SK-N-SH (cell line): ENCODE data around the gene MIPEP. TPM values are rescaled to one million over a fixed set of nuclear protein-coding genes. Genes with fewer than 3 reads are reported as not detected.

Experiments used
- CTCF ChIA-PET: fragments of 300-600, 350-600 bp; formaldehyde crosslinking; extraction: SDS; loops from one replicate; lab custom pipeline; 2021; lab: Yijun Ruan, JAX
- POLR2A ChIA-PET: fragments of 350-600 bp; sonication (Branson Sonifier 250); formaldehyde crosslinking; extraction: SDS; loops from one replicate; lab custom pipeline; 2020; ENCODE audit warnings: antibody characterized with exemption, inconsistent platforms; lab: Yijun Ruan, JAX
- DNase-seq: peaks from one replicate; pipeline ENCODE4 v3.0.0; 2012
- H2AFZ ChIP-seq: fragments of 200-600 bp; sonication (generic); 2 replicates; pipeline ENCODE4 v1.8.1; 2016; ENCODE audit warnings: antibody characterized with exemption, mild to moderate bottlenecking, low read depth
- H3F3A ChIP-seq: fragments of 200-600 bp; sonication (generic); replicated peaks from 2 replicates; pipeline ENCODE3; 2016; ENCODE audit warnings: antibody characterized with exemption, mild to moderate bottlenecking; ENCODE audit not compliant: insufficient read depth
- H3K27ac ChIP-seq, 2 experiments: fragments of 200-500 bp in 1 of 2; fragments of 200-600 bp in 1 of 2; sonication (Bioruptor generic) in 1 of 2; sonication (generic), shearing (Covaris generic) in 1 of 2; 2 replicates each; pipeline versions ENCODE4 v1.5.1 to v1.6.1; 2014 to 2016; ENCODE audit warnings: low read depth in 2 of 2, inconsistent platforms in 1 of 2, low read length in 1 of 2, mild to moderate bottlenecking in 1 of 2, mixed read lengths in 1 of 2
- H3K27me3 ChIP-seq: fragments of 200-600 bp; sonication (generic), shearing (Covaris generic); 2 replicates; pipeline ENCODE4 v1.6.1; 2016; ENCODE audit warnings: mixed run types; ENCODE audit not compliant: insufficient read depth
- H3K36me3 ChIP-seq, 2 experiments: fragments of 200-500 bp in 1 of 2; fragments of 200-600 bp in 1 of 2; sonication (Bioruptor generic) in 1 of 2; sonication (generic) in 1 of 2; replicated peaks in 1 of 2; 2 replicates each; pipeline versions ENCODE3 to v1.5.1; 2014 to 2016; ENCODE audit warnings: low read length in 1 of 2, mild to moderate bottlenecking in 1 of 2; ENCODE audit not compliant: insufficient read depth in 2 of 2, control insufficient read depth in 1 of 2
- H3K4me1 ChIP-seq, 2 experiments: fragments of 200-500 bp in 1 of 2; fragments of 200-600 bp in 1 of 2; sonication (Bioruptor generic) in 1 of 2; sonication (generic), shearing (Covaris generic) in 1 of 2; 2 replicates each; pipeline versions ENCODE4 v1.5.1 to v1.6.1; 2014 to 2016; ENCODE audit warnings: low read depth in 1 of 2, low read length in 1 of 2, mixed run types in 1 of 2; ENCODE audit not compliant: insufficient read depth in 2 of 2, control insufficient read depth in 1 of 2
- H3K4me2 ChIP-seq: fragments of 200-600 bp; sonication (generic), shearing (Covaris generic); 2 replicates; pipeline ENCODE4 v1.6.1; 2017; ENCODE audit warnings: mixed run types
- H3K4me3 ChIP-seq, 2 experiments: fragments of 200-500 bp in 1 of 2; fragments of 200-600 bp in 1 of 2; sonication (Bioruptor generic) in 1 of 2; sonication (generic), shearing (Covaris generic) in 1 of 2; 2 replicates each; pipeline versions ENCODE4 v1.5.1 to v1.8.1; 2014 to 2016; ENCODE audit warnings: low read depth in 2 of 2, inconsistent platforms in 1 of 2, low read length in 1 of 2, mild to moderate bottlenecking in 1 of 2, mixed read lengths in 1 of 2, moderate library complexity in 1 of 2
- H3K79me2 ChIP-seq: fragments of 200-600 bp; sonication (generic); 2 replicates; pipeline ENCODE4 v1.8.1; 2017; ENCODE audit warnings: mild to moderate bottlenecking; ENCODE audit not compliant: insufficient read depth
- H3K9ac ChIP-seq: fragments of 200-600 bp; sonication (generic); 2 replicates; pipeline ENCODE4 v1.6.1; 2017; ENCODE audit warnings: mixed run types
- H3K9me2 ChIP-seq: fragments of 200-600 bp; sonication (generic); 2 replicates; pipeline ENCODE4 v1.6.1; 2017; ENCODE audit warnings: mixed run types
- H3K9me3 ChIP-seq: fragments of 200-600 bp; sonication (generic); 2 replicates; pipeline ENCODE4 v1.6.1; 2017; ENCODE audit warnings: mixed run types, mild to moderate bottlenecking, moderate library complexity
- H4K20me1 ChIP-seq: fragments of 200-600 bp; sonication (generic); 2 replicates; pipeline ENCODE4 v1.6.1; 2017; ENCODE audit warnings: mild to moderate bottlenecking, mixed run types; ENCODE audit not compliant: insufficient read depth
- ELF1 ChIP-seq: IDR thresholded peaks from 2 replicates; pipeline ENCODE4 v1.4.0; 2012
- FOSL2 ChIP-seq: IDR thresholded peaks from 2 replicates; pipeline ENCODE4 v1.4.0; 2012; ENCODE audit warnings: low read depth, mild to moderate bottlenecking, moderate library complexity, borderline replicate concordance
- FOXJ3 ChIP-seq: sonication (generic); formaldehyde crosslinking; IDR thresholded peaks from 2 replicates; pipeline ENCODE4 v1.5.1; 2020; ENCODE audit warnings: mild to moderate bottlenecking, missing genetic modification reagents
- GABPA ChIP-seq: IDR thresholded peaks from 2 replicates; pipeline ENCODE4 v1.4.0; 2012; ENCODE audit warnings: low read depth, mild to moderate bottlenecking
- JUND ChIP-seq: IDR thresholded peaks from 2 replicates; pipeline ENCODE4 v1.4.0; 2012
- MEF2A ChIP-seq: IDR thresholded peaks from 2 replicates; pipeline ENCODE4 v1.4.0; 2012; ENCODE audit warnings: low read depth, borderline replicate concordance
- NRF1 ChIP-seq: IDR thresholded peaks from 2 replicates; pipeline ENCODE4 v1.6.1; 2012; ENCODE audit warnings: low read depth, mild to moderate bottlenecking, low read length
- RCOR1 ChIP-seq: fragments of 150-350 bp; IDR thresholded peaks from 2 replicates; pipeline ENCODE4 v1.6.1; 2017; ENCODE audit warnings: antibody characterized with exemption, low read length
- REST ChIP-seq: IDR thresholded peaks from 2 replicates; pipeline ENCODE4 v1.6.1; 2012; ENCODE audit warnings: mild to moderate bottlenecking, low read depth, low read length, moderate library complexity
- RFX5 ChIP-seq: IDR thresholded peaks from 2 replicates; pipeline ENCODE4 v1.6.1; 2012; ENCODE audit warnings: mild to moderate bottlenecking, improper control_type of control experiment, low read length
- SIN3A ChIP-seq: IDR thresholded peaks from 2 replicates; pipeline ENCODE4 v1.6.1; 2012; ENCODE audit warnings: low read depth, mild to moderate bottlenecking, low read length, moderate library complexity, borderline replicate concordance
- TAF1 ChIP-seq: IDR thresholded peaks from 2 replicates; pipeline ENCODE4 v1.6.1; 2012; ENCODE audit warnings: low read depth, mild to moderate bottlenecking, low read length, moderate library complexity, borderline replicate concordance
- USF1 ChIP-seq: IDR thresholded peaks from 2 replicates; pipeline ENCODE4 v1.4.0; 2012; ENCODE audit warnings: low read depth, borderline replicate concordance
- YY1 ChIP-seq: IDR thresholded peaks from 2 replicates; pipeline ENCODE4 v1.4.0; 2012; ENCODE audit warnings: low read depth, mild to moderate bottlenecking
- WGBS: methylation state at CpG from one replicate; pipeline ENCODE4 v1.1.6; 2017; ENCODE audit warnings: low lambda C conversion rate; 5-methylcytosine and 5-hydroxymethylcytosine counted together
- polyA plus RNA-seq, 3 experiments: library from polyadenylated mRNA; depleted of rRNA; stranded (reverse); fragments of >200 nt; gene quantifications; 2 replicates each; pipeline ENCODE4 v1.2.3, GENCODE V29; 2012
- TF ChIP-seq, protein P1 (sequence below): IDR thresholded peaks from 2 replicates; pipeline ENCODE4 v1.4.0; 2012; ENCODE audit warnings: low read depth, borderline replicate concordance
- TF ChIP-seq, protein P2 (sequence below): IDR thresholded peaks from 2 replicates; pipeline ENCODE4 v1.4.0; 2012; ENCODE audit warnings: low read depth
- TF ChIP-seq, protein P3 (sequence below): IDR thresholded peaks from 2 replicates; pipeline ENCODE4; 2012

Gene MIPEP
- polyA plus RNA-seq, 1 of the 3 experiments (the other 2 are of a cell fraction), result 12.7 TPM

DNA sequence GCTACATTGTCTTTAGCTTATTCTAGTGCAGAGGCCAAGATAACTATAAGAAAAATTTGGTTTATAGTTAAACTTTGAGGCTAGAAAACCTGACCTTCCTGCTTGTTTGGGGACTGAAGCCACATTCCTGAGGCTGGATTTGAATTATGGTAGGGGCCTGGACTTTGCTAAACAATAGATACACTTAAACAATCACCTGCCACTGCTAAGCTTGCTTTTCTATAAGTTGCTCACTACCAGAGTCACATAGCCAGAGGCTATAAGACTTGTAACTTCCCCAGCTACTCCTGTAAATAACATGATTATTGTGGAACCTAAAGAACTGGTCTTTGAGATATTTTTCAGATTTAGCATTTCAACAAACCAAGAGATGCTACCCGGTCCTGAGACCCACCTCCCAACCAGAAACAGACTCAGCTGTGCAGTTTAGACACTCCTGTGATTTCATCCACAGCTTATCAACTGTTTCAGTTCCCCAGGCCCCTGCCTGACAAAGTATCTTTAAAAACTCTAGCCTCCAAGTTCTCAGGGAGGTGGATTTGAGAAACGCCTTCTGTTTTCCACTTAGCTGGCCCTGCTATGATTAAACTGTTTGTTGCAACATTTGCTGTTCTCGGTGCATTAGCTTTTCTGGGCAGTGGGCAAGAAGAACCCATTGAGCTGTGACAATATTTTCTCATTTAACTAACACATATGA, 77.7 kb downstream of the MIPEP start:
- peaks cover 6 to 11% of the 10 kb centered on the region in 2 experiments; a peak in 3 of 4 replicates for H3K4me1 ChIP-seq
- H4K20me1 ChIP-seq, result no peaks in the 10 kb centered on the region
- no peaks in the 10 kb centered on the region for H3K9me3 ChIP-seq
- no peak overlapping the region for H3K4me2 ChIP-seq
- no peak overlapping the region for H3K27ac ChIP-seq
- no peaks in the 10 kb centered on the region for H3K36me3 ChIP-seq
- H3K4me3 ChIP-seq, result no peak overlapping the region
- no peak overlapping the region for H2AFZ ChIP-seq
- CTCF ChIA-PET, result interaction anchor here (0.8 to 1.3 kb wide), 3 partner anchors 14 to 70 kb away, joined by 3 read pairs; no protein-coding TSS in a partner anchor
- H3K27me3 ChIP-seq, result no peaks in the 10 kb centered on the region
- H3F3A ChIP-seq, result no peaks in the 10 kb centered on the region
- no peak for DNase-seq
- no peaks in the 10 kb centered on the region for H3K9me2 ChIP-seq
- POLR2A ChIA-PET, result no interaction called here
- no peak overlapping the region for H3K9ac ChIP-seq
- 88% methylated on average over 3 of the region's 3 CpGs for WGBS
- TF ChIP-seq, protein P1, sequence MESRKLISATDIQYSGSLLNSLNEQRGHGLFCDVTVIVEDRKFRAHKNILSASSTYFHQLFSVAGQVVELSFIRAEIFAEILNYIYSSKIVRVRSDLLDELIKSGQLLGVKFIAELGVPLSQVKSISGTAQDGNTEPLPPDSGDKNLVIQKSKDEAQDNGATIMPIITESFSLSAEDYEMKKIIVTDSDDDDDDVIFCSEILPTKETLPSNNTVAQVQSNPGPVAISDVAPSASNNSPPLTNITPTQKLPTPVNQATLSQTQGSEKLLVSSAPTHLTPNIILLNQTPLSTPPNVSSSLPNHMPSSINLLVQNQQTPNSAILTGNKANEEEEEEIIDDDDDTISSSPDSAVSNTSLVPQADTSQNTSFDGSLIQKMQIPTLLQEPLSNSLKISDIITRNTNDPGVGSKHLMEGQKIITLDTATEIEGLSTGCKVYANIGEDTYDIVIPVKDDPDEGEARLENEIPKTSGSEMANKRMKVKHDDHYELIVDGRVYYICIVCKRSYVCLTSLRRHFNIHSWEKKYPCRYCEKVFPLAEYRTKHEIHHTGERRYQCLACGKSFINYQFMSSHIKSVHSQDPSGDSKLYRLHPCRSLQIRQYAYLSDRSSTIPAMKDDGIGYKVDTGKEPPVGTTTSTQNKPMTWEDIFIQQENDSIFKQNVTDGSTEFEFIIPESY, result no peak
- TF ChIP-seq ELF1, result no peak
- TF ChIP-seq GABPA, result no peak
- no peak for TF ChIP-seq TAF1
- TF ChIP-seq RCOR1, result no peak
- TF ChIP-seq, protein P2, sequence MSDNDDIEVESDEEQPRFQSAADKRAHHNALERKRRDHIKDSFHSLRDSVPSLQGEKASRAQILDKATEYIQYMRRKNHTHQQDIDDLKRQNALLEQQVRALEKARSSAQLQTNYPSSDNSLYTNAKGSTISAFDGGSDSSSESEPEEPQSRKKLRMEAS, result no peak
- TF ChIP-seq MEF2A, result no peak
- no peak for TF ChIP-seq FOSL2
- no peak for TF ChIP-seq USF1
- no peak for TF ChIP-seq FOXJ3 (CRISPR knock-in tag)
- TF ChIP-seq NRF1, result no peak
- no peak for TF ChIP-seq JUND
- TF ChIP-seq YY1, result no peak
- TF ChIP-seq RFX5, result no peak
- TF ChIP-seq, protein P3, sequence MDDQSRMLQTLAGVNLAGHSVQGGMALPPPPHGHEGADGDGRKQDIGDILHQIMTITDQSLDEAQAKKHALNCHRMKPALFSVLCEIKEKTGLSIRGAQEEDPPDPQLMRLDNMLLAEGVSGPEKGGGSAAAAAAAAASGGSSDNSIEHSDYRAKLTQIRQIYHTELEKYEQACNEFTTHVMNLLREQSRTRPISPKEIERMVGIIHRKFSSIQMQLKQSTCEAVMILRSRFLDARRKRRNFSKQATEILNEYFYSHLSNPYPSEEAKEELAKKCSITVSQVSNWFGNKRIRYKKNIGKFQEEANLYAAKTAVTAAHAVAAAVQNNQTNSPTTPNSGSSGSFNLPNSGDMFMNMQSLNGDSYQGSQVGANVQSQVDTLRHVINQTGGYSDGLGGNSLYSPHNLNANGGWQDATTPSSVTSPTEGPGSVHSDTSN, result no peak
- no peak for TF ChIP-seq SIN3A
- no peak for TF ChIP-seq REST
- no peaks in the 10 kb centered on the region for H3K79me2 ChIP-seq
